ENCODE results near the gene MARCHF3.
"Not testable (repeated sequence)": the region's sequence is repeated elsewhere in the genome, so short reads cannot be mapped to it uniquely, and the experiment has no call there.

MARCHF3 gene

DNA sequence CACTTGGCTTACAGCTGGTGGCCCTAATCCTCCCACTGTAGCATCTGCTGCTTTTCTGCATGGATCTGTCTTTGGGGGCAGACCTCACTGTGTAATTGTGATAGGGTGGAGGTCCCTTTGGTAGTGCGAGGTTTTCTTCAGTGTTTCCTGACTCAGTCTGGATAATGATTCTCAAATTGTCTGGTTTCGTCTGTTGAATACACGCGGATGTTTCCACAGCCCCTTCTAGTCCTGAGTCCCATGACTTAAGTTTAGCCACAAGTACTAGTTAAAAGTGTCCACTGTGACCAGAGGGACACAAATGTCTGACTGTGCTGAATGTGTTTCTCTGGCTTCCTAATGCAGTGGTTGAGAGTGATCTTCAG, 182.9 kb downstream of the MARCHF3 start:
- H3K36me3 ChIP-seq (replicated peaks; ENCODE audit: insufficient read depth, low read length), result no peaks in the 10 kb centered on the region
- no peak overlapping the region for H3K4me3 ChIP-seq (ENCODE audit: low read length)
- H2AFZ ChIP-seq (ENCODE audit: low read length), result no peak overlapping the region
- H3K9ac ChIP-seq (ENCODE audit: low read length), result no peak overlapping the region
- no peaks in the 10 kb centered on the region for H4K20me1 ChIP-seq (ENCODE audit: insufficient read depth, low read length)
- no peak overlapping the region for H3K4me2 ChIP-seq (ENCODE audit: low read depth, low read length)
- H3K27ac ChIP-seq (ENCODE audit: low read length), result no peak overlapping the region
- H3K9me3 ChIP-seq (replicated peaks; ENCODE audit: insufficient read depth, low read length), result no peaks in the 10 kb centered on the region
- no peaks in the 10 kb centered on the region for H3K4me1 ChIP-seq (ENCODE audit: low read length)
- no peaks in the 10 kb centered on the region for H3K27me3 ChIP-seq (replicated peaks; ENCODE audit: insufficient read depth, low read length)
- DNase-seq, result no peak
- H3K9me2 ChIP-seq (replicated peaks; ENCODE audit: insufficient read depth, low read length), result no peaks in the 10 kb centered on the region
- TF ChIP-seq, protein P1, sequence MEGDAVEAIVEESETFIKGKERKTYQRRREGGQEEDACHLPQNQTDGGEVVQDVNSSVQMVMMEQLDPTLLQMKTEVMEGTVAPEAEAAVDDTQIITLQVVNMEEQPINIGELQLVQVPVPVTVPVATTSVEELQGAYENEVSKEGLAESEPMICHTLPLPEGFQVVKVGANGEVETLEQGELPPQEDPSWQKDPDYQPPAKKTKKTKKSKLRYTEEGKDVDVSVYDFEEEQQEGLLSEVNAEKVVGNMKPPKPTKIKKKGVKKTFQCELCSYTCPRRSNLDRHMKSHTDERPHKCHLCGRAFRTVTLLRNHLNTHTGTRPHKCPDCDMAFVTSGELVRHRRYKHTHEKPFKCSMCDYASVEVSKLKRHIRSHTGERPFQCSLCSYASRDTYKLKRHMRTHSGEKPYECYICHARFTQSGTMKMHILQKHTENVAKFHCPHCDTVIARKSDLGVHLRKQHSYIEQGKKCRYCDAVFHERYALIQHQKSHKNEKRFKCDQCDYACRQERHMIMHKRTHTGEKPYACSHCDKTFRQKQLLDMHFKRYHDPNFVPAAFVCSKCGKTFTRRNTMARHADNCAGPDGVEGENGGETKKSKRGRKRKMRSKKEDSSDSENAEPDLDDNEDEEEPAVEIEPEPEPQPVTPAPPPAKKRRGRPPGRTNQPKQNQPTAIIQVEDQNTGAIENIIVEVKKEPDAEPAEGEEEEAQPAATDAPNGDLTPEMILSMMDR (IDR thresholded peaks at IDR 0.05; ENCODE audit: low read length), result no peak
- no peak for TF ChIP-seq EZH2phosphoT487 (IDR thresholded peaks at IDR 0.05; ENCODE audit: low read length)
- no peak for TF ChIP-seq EZH2 (optimal IDR thresholded peaks at IDR 0.05; ENCODE audit: low read depth, low read length)
- H3K79me2 ChIP-seq (ENCODE audit: low read length), result no peaks in the 10 kb centered on the region
- no peaks in the 10 kb centered on the region; the same call in 1 of the 2 replicates for H3F3A ChIP-seq (ENCODE audit: insufficient read depth, low read length)

DNA sequence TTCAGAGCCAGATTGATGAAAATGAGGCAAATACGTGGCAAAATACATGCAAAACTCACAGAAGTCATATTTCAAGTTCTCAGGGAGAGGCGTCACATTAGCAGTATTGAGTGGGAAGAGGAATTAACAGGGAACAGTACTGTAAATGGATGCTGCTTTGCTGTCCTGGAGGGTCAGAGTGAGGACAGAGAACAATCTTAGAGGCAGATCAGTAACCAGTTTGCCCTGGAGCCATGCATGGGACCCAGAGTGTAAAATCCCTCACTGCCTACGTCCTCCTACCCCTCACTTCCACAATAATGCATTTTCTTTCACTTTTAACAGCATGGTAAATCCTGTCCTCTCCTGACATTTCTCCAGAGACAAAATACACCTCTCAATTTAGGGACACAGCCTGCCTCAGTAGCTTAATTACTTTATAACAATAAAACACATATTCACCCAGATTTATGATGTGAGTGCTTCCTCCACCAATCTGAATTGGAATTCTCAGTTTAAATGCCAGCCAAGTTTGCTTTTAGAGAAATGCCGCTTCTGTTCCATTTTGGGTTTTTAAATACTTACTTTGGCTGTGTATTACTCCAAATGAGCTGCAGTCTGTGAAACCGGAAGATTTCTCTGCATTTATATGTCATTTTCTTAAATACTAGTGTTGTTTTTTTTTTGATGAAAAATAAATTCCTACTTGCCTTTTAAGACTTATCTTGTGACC, 183.5 kb downstream of the MARCHF3 start:
- no peak overlapping the region for H2AFZ ChIP-seq (ENCODE audit: low read length)
- no peak overlapping the region for H3K4me3 ChIP-seq (ENCODE audit: low read length)
- no peaks in the 10 kb centered on the region for H3K4me1 ChIP-seq (ENCODE audit: low read length)
- H3F3A ChIP-seq (ENCODE audit: insufficient read depth, low read length), result no peaks in the 10 kb centered on the region; the same call in 1 of the 2 replicates
- no peak overlapping the region for H3K4me2 ChIP-seq (ENCODE audit: low read depth, low read length)
- TF ChIP-seq, protein P1 (IDR thresholded peaks at IDR 0.05; ENCODE audit: low read length), result no peak
- TF ChIP-seq EZH2 (optimal IDR thresholded peaks at IDR 0.05; ENCODE audit: low read depth, low read length), result no peak
- TF ChIP-seq EZH2phosphoT487 (IDR thresholded peaks at IDR 0.05; ENCODE audit: low read length), result no peak
- no peak overlapping the region for H3K9ac ChIP-seq (ENCODE audit: low read length)
- no peaks in the 10 kb centered on the region for H4K20me1 ChIP-seq (ENCODE audit: insufficient read depth, low read length)
- no peaks in the 10 kb centered on the region for H3K9me2 ChIP-seq (replicated peaks; ENCODE audit: insufficient read depth, low read length)
- DNase-seq, result no peak
- no peaks in the 10 kb centered on the region for H3K9me3 ChIP-seq (replicated peaks; ENCODE audit: insufficient read depth, low read length)
- no peaks in the 10 kb centered on the region for H3K79me2 ChIP-seq (ENCODE audit: low read length)
- H3K36me3 ChIP-seq (replicated peaks; ENCODE audit: insufficient read depth, low read length), result no peaks in the 10 kb centered on the region
- H3K27ac ChIP-seq (ENCODE audit: low read length), result no peak overlapping the region
- H3K27me3 ChIP-seq (replicated peaks; ENCODE audit: insufficient read depth, low read length), result no peaks in the 10 kb centered on the region

GRCh38 chr5:126846344-126846743, 184.0 kb downstream of the MARCHF3 start:
- Histone ChIP-seq H3K9me2 (replicated peaks; ENCODE audit: insufficient read depth, low read length) (no peaks in the 10 kb centered on the region), H3K4me3 (ENCODE audit: low read length) (no peak overlapping the region), H3K4me2 (ENCODE audit: low read depth, low read length) (no peak overlapping the region), H3F3A (ENCODE audit: insufficient read depth, low read length) (no peaks in the 10 kb centered on the region; the same call in 1 of the 2 replicates), H2AFZ (ENCODE audit: low read length) (no peak overlapping the region), H3K4me1 (ENCODE audit: low read length) (no peaks in the 10 kb centered on the region), H3K9me3 (replicated peaks; ENCODE audit: insufficient read depth, low read length) (no peaks in the 10 kb centered on the region), H4K20me1 (ENCODE audit: insufficient read depth, low read length) (no peaks in the 10 kb centered on the region), H3K27ac (ENCODE audit: low read length) (no peak overlapping the region), H3K27me3 (replicated peaks; ENCODE audit: insufficient read depth, low read length) (no peaks in the 10 kb centered on the region), H3K36me3 (replicated peaks; ENCODE audit: insufficient read depth, low read length) (no peaks in the 10 kb centered on the region), H3K79me2 (ENCODE audit: low read length) (no peaks in the 10 kb centered on the region), H3K9ac (ENCODE audit: low read length) (no peak overlapping the region)
- DNase-seq, result no peak
- TF ChIP-seq EZH2phosphoT487 (IDR thresholded peaks at IDR 0.05; ENCODE audit: low read length) (no peak), EZH2 (optimal IDR thresholded peaks at IDR 0.05; ENCODE audit: low read depth, low read length) (no peak)
- TF ChIP-seq, protein P1 (IDR thresholded peaks at IDR 0.05; ENCODE audit: low read length), result no peak

DNA sequence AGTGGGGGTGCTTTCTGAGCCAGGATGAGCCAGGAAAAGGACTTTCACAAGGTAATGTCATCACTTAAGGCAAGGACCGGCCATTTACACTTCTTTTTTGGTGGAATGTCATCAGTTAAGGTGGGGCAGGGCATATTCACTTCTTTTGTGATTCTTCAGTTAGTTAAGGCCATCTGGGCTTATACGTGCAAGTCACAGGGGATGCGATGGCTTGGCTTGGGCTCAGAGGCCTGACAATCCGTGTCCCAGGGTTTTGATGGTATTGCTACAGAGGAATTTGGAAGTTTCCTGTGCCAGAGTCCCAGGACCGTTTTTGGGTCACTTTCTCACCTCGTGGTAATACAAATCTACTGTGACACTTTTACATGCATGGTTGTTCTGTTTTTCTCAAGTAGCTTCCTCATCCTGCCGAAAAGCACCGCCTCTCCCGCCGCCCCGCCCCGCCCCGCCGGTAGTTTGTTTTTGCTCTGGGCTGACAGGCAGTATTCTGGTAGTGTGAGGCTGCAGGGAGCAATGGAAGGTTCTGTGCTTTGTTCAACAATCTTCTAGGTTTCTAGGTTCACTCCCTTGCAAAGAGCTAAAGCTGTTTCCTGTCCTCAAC, 184.8 kb downstream of the MARCHF3 start:
- H3K36me3 ChIP-seq (replicated peaks; ENCODE audit: insufficient read depth, low read length); H3K9me3 ChIP-seq (replicated peaks; ENCODE audit: insufficient read depth, low read length); H3K4me1 ChIP-seq (ENCODE audit: low read length); DNase-seq; H3K4me2 ChIP-seq (ENCODE audit: low read depth, low read length); H3F3A ChIP-seq (ENCODE audit: insufficient read depth, low read length); H3K9ac ChIP-seq (ENCODE audit: low read length); H3K79me2 ChIP-seq (ENCODE audit: low read length); H3K9me2 ChIP-seq (replicated peaks; ENCODE audit: insufficient read depth, low read length); H2AFZ ChIP-seq (ENCODE audit: low read length); H3K4me3 ChIP-seq (ENCODE audit: low read length); H3K27me3 ChIP-seq (replicated peaks; ENCODE audit: insufficient read depth, low read length); H3K27ac ChIP-seq (ENCODE audit: low read length); H4K20me1 ChIP-seq (ENCODE audit: insufficient read depth, low read length): not testable (repeated sequence)

GRCh38 chr5:126843375-126843774, 187.0 kb downstream of the MARCHF3 start:
- H3F3A ChIP-seq (ENCODE audit: insufficient read depth, low read length); H3K9me3 ChIP-seq (replicated peaks; ENCODE audit: insufficient read depth, low read length); H3K4me2 ChIP-seq (ENCODE audit: low read depth, low read length); H3K79me2 ChIP-seq (ENCODE audit: low read length); H3K27me3 ChIP-seq (replicated peaks; ENCODE audit: insufficient read depth, low read length); H3K4me1 ChIP-seq (ENCODE audit: low read length); H4K20me1 ChIP-seq (ENCODE audit: insufficient read depth, low read length); DNase-seq; H3K4me3 ChIP-seq (ENCODE audit: low read length); H3K9me2 ChIP-seq (replicated peaks; ENCODE audit: insufficient read depth, low read length); H3K9ac ChIP-seq (ENCODE audit: low read length); H3K36me3 ChIP-seq (replicated peaks; ENCODE audit: insufficient read depth, low read length); H2AFZ ChIP-seq (ENCODE audit: low read length); H3K27ac ChIP-seq (ENCODE audit: low read length): not testable (repeated sequence)

All from MM.1S (cell line).